Esophagus muscularis mucosa (tissue), 3 donors: ENCODE measurements around the gene ARHGEF10L.

ENCODE experiments used
- CTCF ChIP-seq, 3 experiments: fragments of 200-600 bp in 2 of 3; fragments of 450-650 bp in 1 of 3; sonication (generic) in 2 of 3; IDR thresholded peaks; one replicate each; pipeline ENCODE4 v1.5.1; 2017 to 2019; ENCODE audit warnings: antibody characterized with exemption in 3 of 3, mild to moderate bottlenecking in 2 of 3, moderate library complexity in 1 of 3
- EP300 ChIP-seq: sonication (generic); formaldehyde crosslinking; IDR thresholded peaks from one replicate; pipeline ENCODE4 v1.6.1; 2017; ENCODE audit warnings: antibody characterized with exemption

DNA sequence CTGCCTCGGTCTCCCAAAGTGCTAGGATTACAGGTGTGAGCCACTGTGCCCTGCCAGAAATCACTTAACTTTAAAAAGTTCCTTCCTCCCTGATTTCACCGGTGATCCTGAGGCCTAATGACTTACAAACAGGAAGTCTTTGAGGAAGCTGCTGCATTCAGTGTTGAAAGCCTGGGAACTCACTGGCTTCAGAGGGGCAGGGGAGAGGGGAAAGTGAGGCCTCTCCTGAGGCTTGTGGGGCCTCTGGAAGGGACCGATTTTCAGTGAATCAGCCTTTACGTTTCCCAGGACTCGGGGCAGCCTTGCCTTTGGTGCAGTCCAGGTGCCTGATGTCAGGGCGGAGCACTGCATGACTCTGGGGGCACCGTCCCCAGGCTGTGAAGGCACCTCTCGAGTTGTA, 30.1 kb upstream of the ARHGEF10L start:
- TF ChIP-seq CTCF (IDR thresholded peaks at IDR 0.05): no peak
- no peak for TF ChIP-seq EP300
